HepG2 (cell line): ENCODE data around the gene PELI2. TPM values are rescaled to one million over a fixed set of nuclear protein-coding genes. Genes with fewer than 3 reads are reported as not detected.

Source experiments
- ATAC-seq: fragments of 200-7000 bp; cut with Tn5 transposase; 3 replicates; pipeline ENCODE4 v1.9.1; 2020; ENCODE audit warnings: mild to moderate bottlenecking, moderate library complexity
- BruUV-seq: library from RNA; stranded (reverse); fragments of 400-500 nt; replicated peaks from 2 replicates; lab custom pipeline; 2021; lab: Mats Ljungman, UMichigan
- CTCF ChIA-PET: fragments of 300-600 bp; formaldehyde crosslinking; extraction: SDS; loops from one replicate; lab custom pipeline; 2021; ENCODE audit warnings: low total read pairs, inconsistent platforms, low intra/inter-chr PET ratio; lab: Yijun Ruan, JAX
- POLR2A ChIA-PET: fragments of 350-600 bp; sonication (Branson Sonifier 250); formaldehyde crosslinking; loops from one replicate; lab custom pipeline; 2020; ENCODE audit warnings: antibody characterized with exemption, inconsistent platforms; lab: Yijun Ruan, JAX
- DNase-seq: peaks from one replicate; pipeline ENCODE4 v3.0.0-alpha.2; 2015; ENCODE audit warnings: low spot score
- FAIRE-seq: peaks from 3 replicates; lab custom pipeline; 2011; peaks lifted over from hg19 to GRCh38; lab: Jason Lieb, UNC
- H2AFZ ChIP-seq: one replicate; pipeline ENCODE4 v1.6.1; 2011; ENCODE audit warnings: low read length, inconsistent platforms
- H3K27ac ChIP-seq: fragments of 300-600 bp; 3 replicates; pipeline ENCODE4 v1.8.0; 2011; ENCODE audit warnings: mixed run types, mild to moderate bottlenecking, mixed read lengths, low read length, inconsistent platforms; ENCODE audit not compliant: insufficient read depth; ENCODE audit errors: extremely low read length
- H3K27me3 ChIP-seq, 2 experiments: fragments of 200-600 bp in 1 of 2; 2 replicates in 1 of 2; 3 replicates in 1 of 2; pipeline versions ENCODE4 v1.6.0 to v1.8.0; 2011; ENCODE audit warnings: low read length in 2 of 2, mild to moderate bottlenecking in 2 of 2, moderate library complexity in 2 of 2, inconsistent platforms in 1 of 2; ENCODE audit not compliant: insufficient read depth in 2 of 2, control insufficient read depth in 1 of 2
- H3K36me3 ChIP-seq, 2 experiments: fragments of 200-600 bp in 1 of 2; replicated peaks in 1 of 2; 2 replicates in 1 of 2; 3 replicates in 1 of 2; pipeline versions ENCODE4 v1.5.1 to v1.8.0; 2011; ENCODE audit warnings: low read length in 2 of 2, inconsistent platforms in 1 of 2; ENCODE audit not compliant: insufficient read depth in 2 of 2, control insufficient read depth in 1 of 2
- H3K4me1 ChIP-seq: 2 replicates; pipeline ENCODE4 v1.5.1; 2012; ENCODE audit warnings: low read length, inconsistent platforms; ENCODE audit not compliant: insufficient read depth
- H3K4me2 ChIP-seq: 2 replicates; pipeline ENCODE4 v1.6.0; 2011; ENCODE audit warnings: low read depth, low read length, inconsistent platforms
- H3K4me3 ChIP-seq, 3 experiments: fragments of 200-600 bp in 1 of 3; sonication (generic), shearing (Covaris generic) in 1 of 3; replicated peaks in 1 of 3; 2 replicates each; pipeline ENCODE4 v1.5.1; 2011 to 2016; ENCODE audit warnings: low read length in 3 of 3, inconsistent platforms in 2 of 3, low read depth in 2 of 3, mild to moderate bottlenecking in 2 of 3, control low read depth in 1 of 3, mixed read lengths in 1 of 3; ENCODE audit not compliant: insufficient read depth in 1 of 3
- H3K79me2 ChIP-seq: one replicate; pipeline ENCODE4 v1.6.1; 2011; ENCODE audit warnings: low read length, inconsistent platforms; ENCODE audit not compliant: insufficient read depth
- H3K9ac ChIP-seq: 2 replicates; pipeline ENCODE4 v1.6.0; 2011; ENCODE audit warnings: mild to moderate bottlenecking, low read depth, low read length, inconsistent platforms; ENCODE audit not compliant: insufficient read depth
- H3K9me3 ChIP-seq: 2 replicates; pipeline ENCODE4 v1.5.1; 2012; ENCODE audit warnings: mild to moderate bottlenecking, low read length
- H4K20me1 ChIP-seq: 2 replicates; pipeline ENCODE4 v1.6.0; 2011; ENCODE audit warnings: inconsistent platforms, mild to moderate bottlenecking, low read length, moderate library complexity; ENCODE audit not compliant: insufficient read depth
- AKAP8 ChIP-seq: sonication (generic); formaldehyde crosslinking; IDR thresholded peaks from 2 replicates; pipeline ENCODE4 v1.5.1; 2020; ENCODE audit warnings: mild to moderate bottlenecking, missing genetic modification reagents
- CAMTA2 ChIP-seq: sonication (generic); formaldehyde crosslinking; IDR thresholded peaks from 2 replicates; pipeline ENCODE4 v1.4.0; 2020; ENCODE audit warnings: mild to moderate bottlenecking, missing genetic modification reagents, borderline replicate concordance
- FOXA1 ChIP-seq, 2 experiments: fragments of 450-650 bp in 1 of 2; sonication (generic) in 1 of 2; formaldehyde crosslinking in 1 of 2; IDR thresholded peaks; 2 replicates each; pipeline versions ENCODE4 v1.4.0 to v1.6.1; 2016 to 2020; ENCODE audit warnings: missing genetic modification reagents in 1 of 2
- FOXK2 ChIP-seq: fragments of 450-650 bp; IDR thresholded peaks from 2 replicates; pipeline ENCODE4 v1.6.1; 2016
- GABPA ChIP-seq, 2 experiments: IDR thresholded peaks; 2 replicates each; pipeline ENCODE4 v1.6.1; 2011 to 2016; ENCODE audit warnings: low read depth in 2 of 2, low read length in 1 of 2, missing biosample characterization in 1 of 2, missing genetic modification characterization in 1 of 2
- GPN1 ChIP-seq: sonication (generic); formaldehyde crosslinking; IDR thresholded peaks from 2 replicates; pipeline ENCODE4 v1.5.1; 2020; ENCODE audit warnings: missing genetic modification reagents, borderline replicate concordance
- GZF1 ChIP-seq: sonication (generic); formaldehyde crosslinking; IDR thresholded peaks from 2 replicates; pipeline ENCODE4 v1.5.1; 2020; ENCODE audit warnings: mild to moderate bottlenecking, missing genetic modification reagents
- HNF4A ChIP-seq: sonication (generic); formaldehyde crosslinking; IDR thresholded peaks from 2 replicates; pipeline ENCODE4 v1.4.0; 2020; ENCODE audit warnings: missing genetic modification reagents
- RAD51 ChIP-seq: fragments of 450-650 bp; IDR thresholded peaks from 2 replicates; pipeline ENCODE4 v1.6.1; 2016; ENCODE audit warnings: borderline replicate concordance
- SPEN ChIP-seq: sonication (generic); formaldehyde crosslinking; IDR thresholded peaks from 2 replicates; pipeline ENCODE4 v1.5.1; 2020; ENCODE audit warnings: low read depth, mild to moderate bottlenecking, missing genetic modification reagents
- U2AF2 ChIP-seq: fragments of 200-400 bp; formaldehyde crosslinking; IDR thresholded peaks from 2 replicates; pipeline ENCODE4 v1.6.1; 2017; ENCODE audit warnings: low read depth, mild to moderate bottlenecking, low read length
- ZNF7 ChIP-seq: IDR thresholded peaks from 2 replicates; pipeline ENCODE4 v1.6.1; 2016; ENCODE audit warnings: missing biosample characterization, missing genetic modification reagents
- WGBS: methylation state at CpG from one replicate; pipeline ENCODE4 v1.1.6; 2017; ENCODE audit warnings: low lambda C conversion rate; 5-methylcytosine and 5-hydroxymethylcytosine counted together
- in situ Hi-C: cut with HindIII; loops from 2 replicates; pipeline ENCODE4 v1.10.0; 2017; ENCODE audit warnings: low pct_unique_long_range_greater_than_20kb; ENCODE audit not compliant: extremely low pct_ligation_motif_present
- intact Hi-C: fragments of 100-400 bp; cut with micrococcal nuclease; formaldehyde crosslinking; loops from one replicate; pipeline ENCODE4 v1.10.0; 2022; ENCODE audit not compliant: unreplicated experiment
- polyA plus RNA-seq, 8 experiments: library from polyadenylated mRNA; depleted of rRNA in 3 of 8; stranded (reverse) in 7 of 8; unstranded in 1 of 8; fragments of >200 nt; fragmentation: Illumina TruSeq in 4 of 8; extraction: Trizol in 4 of 8; gene quantifications; 2 replicates each; pipeline versions ENCODE4 v1.2.1 to v1.2.3, GENCODE V29; 2011 to 2016; ENCODE audit warnings: low read depth in 4 of 8, missing spikeins in 1 of 8, mixed read lengths in 1 of 8; ENCODE audit not compliant: insufficient read depth in 1 of 8
- total RNA-seq, 5 experiments: library from RNA; depleted of rRNA; stranded (reverse); fragments of >200 nt; fragmentation: Illumina TruSeq; extraction: Trizol; gene quantifications; 2 replicates each; pipeline ENCODE4 v1.2.3, GENCODE V29; 2016; ENCODE audit warnings: low read depth in 1 of 5
- TF ChIP-seq, protein P1 (sequence below): sonication (generic); IDR thresholded peaks from 2 replicates; pipeline ENCODE4 v1.6.1; 2016; ENCODE audit warnings: low read depth, borderline replicate concordance
- TF ChIP-seq, protein P2 (sequence below): IDR thresholded peaks from 2 replicates; pipeline ENCODE4 v1.6.1; 2016; ENCODE audit warnings: low read depth, missing genetic modification reagents, missing compliant biosample characterization
- TF ChIP-seq, protein P3 (sequence below): sonication (generic); formaldehyde crosslinking; IDR thresholded peaks from 2 replicates; pipeline ENCODE4 v1.5.0; 2020; ENCODE audit warnings: mild to moderate bottlenecking, missing genetic modification reagents
- TF ChIP-seq, protein P4 (sequence below): sonication (generic); formaldehyde crosslinking; IDR thresholded peaks from 2 replicates; pipeline ENCODE4 v1.5.0; 2020; ENCODE audit warnings: mild to moderate bottlenecking, low read depth, missing genetic modification reagents, borderline replicate concordance

The PELI2 gene
- total and polyA plus RNA-seq, 2 of the 13 experiments (the other 11 are each of a cell fraction or from before 2014, with no cell fraction given), result 0.07 TPM; not detected in 1

DNA sequence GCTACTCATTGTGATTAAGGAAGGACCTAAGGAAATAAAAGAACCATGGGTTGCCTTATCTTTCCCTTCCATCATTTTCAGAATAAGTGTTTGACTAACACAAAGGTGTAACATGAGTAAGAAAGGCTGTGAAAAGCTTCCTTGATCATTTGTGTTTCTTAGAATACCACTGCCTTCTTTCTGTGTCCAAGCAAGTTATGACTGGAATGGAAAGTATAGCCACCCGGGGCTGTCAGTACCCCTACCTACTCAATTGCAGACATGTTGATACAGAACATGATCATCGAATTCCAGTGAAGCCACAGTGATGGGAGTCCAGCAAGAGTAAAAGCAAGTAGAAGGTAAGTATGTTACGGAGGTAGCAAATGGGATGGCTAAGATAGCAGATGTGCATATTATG, 209.8 kb downstream of the PELI2 start (continued):
- no peak for TF ChIP-seq GZF1 (CRISPR knock-in tag)
- TF ChIP-seq, protein P1, sequence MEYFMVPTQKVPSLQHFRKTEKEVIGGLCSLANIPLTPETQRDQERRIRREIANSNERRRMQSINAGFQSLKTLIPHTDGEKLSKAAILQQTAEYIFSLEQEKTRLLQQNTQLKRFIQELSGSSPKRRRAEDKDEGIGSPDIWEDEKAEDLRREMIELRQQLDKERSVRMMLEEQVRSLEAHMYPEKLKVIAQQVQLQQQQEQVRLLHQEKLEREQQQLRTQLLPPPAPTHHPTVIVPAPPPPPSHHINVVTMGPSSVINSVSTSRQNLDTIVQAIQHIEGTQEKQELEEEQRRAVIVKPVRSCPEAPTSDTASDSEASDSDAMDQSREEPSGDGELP, result no peak

DNA sequence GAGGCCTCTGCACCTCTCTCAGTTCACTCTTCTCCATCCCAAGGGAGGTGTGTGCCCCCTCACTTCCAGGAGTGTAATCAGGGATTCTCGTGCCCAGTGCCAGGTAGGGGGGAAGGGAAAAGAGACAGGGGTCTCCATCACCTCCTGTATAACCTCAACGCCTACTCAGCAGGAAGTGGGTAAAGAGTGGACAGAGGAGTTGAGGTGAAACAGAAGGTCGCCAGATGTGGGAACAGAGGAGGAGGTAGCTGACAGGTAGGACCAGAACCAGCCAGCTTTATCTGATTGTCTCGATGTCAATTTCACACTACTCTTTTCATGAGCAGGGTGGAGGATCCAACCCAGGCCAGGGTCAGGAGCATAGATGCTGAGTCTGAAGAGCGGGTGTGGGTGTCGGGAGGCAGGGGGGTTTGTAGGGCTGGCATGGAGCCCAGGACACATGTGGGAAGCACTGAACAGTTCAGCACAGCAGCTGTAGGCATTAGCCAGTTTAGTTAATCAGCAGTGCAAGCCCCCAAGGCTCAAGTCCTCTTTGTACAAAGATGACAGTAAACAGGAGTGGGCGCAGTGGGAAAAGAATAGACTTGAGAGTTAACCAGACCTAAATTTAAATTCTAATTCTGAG, 213.5 kb downstream of the PELI2 start:
- Histone ChIP-seq H3K79me2 (no peaks in the 10 kb centered on the region), H3K9ac (no peak overlapping the region), H4K20me1 (no peaks in the 10 kb centered on the region), H2AFZ (no peak overlapping the region), H3K9me3 (no peaks in the 10 kb centered on the region), H3K4me3 (no peak overlapping the region), H3K27me3 (no peaks in the 10 kb centered on the region), H3K36me3 (no peaks in the 10 kb centered on the region), H3K4me1 (peaks cover 10% of the 10 kb centered on the region), H3K27ac (no peak overlapping the region), H3K4me2 (no peak overlapping the region)
- ATAC-seq (no peak), FAIRE-seq (no peak), DNase-seq (no peak)
- BruUV-seq, result no TSS peak
- ChIA-PET POLR2A (no interaction called here), CTCF (no interaction called here)
- intact Hi-C loops, result no loop called here
- in situ Hi-C loops, result loop anchor here (25.0 kb wide), 1 partner anchor 619 kb away; no protein-coding TSS in a partner anchor
- TF ChIP-seq, protein P2, sequence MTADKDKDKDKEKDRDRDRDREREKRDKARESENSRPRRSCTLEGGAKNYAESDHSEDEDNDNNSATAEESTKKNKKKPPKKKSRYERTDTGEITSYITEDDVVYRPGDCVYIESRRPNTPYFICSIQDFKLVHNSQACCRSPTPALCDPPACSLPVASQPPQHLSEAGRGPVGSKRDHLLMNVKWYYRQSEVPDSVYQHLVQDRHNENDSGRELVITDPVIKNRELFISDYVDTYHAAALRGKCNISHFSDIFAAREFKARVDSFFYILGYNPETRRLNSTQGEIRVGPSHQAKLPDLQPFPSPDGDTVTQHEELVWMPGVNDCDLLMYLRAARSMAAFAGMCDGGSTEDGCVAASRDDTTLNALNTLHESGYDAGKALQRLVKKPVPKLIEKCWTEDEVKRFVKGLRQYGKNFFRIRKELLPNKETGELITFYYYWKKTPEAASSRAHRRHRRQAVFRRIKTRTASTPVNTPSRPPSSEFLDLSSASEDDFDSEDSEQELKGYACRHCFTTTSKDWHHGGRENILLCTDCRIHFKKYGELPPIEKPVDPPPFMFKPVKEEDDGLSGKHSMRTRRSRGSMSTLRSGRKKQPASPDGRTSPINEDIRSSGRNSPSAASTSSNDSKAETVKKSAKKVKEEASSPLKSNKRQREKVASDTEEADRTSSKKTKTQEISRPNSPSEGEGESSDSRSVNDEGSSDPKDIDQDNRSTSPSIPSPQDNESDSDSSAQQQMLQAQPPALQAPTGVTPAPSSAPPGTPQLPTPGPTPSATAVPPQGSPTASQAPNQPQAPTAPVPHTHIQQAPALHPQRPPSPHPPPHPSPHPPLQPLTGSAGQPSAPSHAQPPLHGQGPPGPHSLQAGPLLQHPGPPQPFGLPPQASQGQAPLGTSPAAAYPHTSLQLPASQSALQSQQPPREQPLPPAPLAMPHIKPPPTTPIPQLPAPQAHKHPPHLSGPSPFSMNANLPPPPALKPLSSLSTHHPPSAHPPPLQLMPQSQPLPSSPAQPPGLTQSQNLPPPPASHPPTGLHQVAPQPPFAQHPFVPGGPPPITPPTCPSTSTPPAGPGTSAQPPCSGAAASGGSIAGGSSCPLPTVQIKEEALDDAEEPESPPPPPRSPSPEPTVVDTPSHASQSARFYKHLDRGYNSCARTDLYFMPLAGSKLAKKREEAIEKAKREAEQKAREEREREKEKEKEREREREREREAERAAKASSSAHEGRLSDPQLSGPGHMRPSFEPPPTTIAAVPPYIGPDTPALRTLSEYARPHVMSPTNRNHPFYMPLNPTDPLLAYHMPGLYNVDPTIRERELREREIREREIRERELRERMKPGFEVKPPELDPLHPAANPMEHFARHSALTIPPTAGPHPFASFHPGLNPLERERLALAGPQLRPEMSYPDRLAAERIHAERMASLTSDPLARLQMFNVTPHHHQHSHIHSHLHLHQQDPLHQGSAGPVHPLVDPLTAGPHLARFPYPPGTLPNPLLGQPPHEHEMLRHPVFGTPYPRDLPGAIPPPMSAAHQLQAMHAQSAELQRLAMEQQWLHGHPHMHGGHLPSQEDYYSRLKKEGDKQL (CRISPR knock-in tag), result no peak
- TF ChIP-seq GPN1 (CRISPR knock-in tag) (no peak), RAD51 (no peak), ZNF7 (no peak), HNF4A (CRISPR knock-in tag) (no peak), AKAP8 (CRISPR knock-in tag) (no peak), GABPA (IDR thresholded peaks at IDR 0.05; ENCODE audit: low read depth, low read length) (no peak), GABPA (CRISPR knock-in tag; IDR thresholded peaks at IDR 0.05; ENCODE audit: low read depth) (no peak), U2AF2 (no peak), FOXA1 (IDR thresholded peaks at IDR 0.05) (no peak), FOXA1 (CRISPR knock-in tag; IDR thresholded peaks at IDR 0.05) (no peak), FOXK2 (no peak), CAMTA2 (CRISPR knock-in tag) (no peak), SPEN (no peak)
- TF ChIP-seq, protein P3, sequence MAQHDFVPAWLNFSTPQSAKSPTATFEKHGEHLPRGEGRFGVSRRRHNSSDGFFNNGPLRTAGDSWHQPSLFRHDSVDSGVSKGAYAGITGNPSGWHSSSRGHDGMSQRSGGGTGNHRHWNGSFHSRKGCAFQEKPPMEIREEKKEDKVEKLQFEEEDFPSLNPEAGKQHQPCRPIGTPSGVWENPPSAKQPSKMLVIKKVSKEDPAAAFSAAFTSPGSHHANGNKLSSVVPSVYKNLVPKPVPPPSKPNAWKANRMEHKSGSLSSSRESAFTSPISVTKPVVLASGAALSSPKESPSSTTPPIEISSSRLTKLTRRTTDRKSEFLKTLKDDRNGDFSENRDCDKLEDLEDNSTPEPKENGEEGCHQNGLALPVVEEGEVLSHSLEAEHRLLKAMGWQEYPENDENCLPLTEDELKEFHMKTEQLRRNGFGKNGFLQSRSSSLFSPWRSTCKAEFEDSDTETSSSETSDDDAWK, result no peak
- TF ChIP-seq, protein P4, sequence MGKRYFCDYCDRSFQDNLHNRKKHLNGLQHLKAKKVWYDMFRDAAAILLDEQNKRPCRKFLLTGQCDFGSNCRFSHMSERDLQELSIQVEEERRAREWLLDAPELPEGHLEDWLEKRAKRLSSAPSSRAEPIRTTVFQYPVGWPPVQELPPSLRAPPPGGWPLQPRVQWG, result no peak
- 27% methylated on average over 7 of the region's 7 CpGs for WGBS
